Stimulated activated CD8-positive, alpha-beta memory T cell treated with anti-CD3 and anti-CD28 coated beads, Interleukin-15, amount 100 ng/mL, for 24 hours (primary cell): ENCODE measurements around the gene RAB4B.
"Not testable (repeated sequence)": the region's sequence is repeated elsewhere in the genome, so short reads cannot be mapped to it uniquely, and the experiment has no call there.

Experiments
- DNase-seq: peaks from one replicate; pipeline ENCODE4 v3.0.0-alpha.2; 2020; ENCODE audit warnings: low read depth

The RAB4B gene

GRCh38 chr19:40803857-40804782 lies 26.1 kb downstream of the RAB4B start:
- no peak for DNase-seq

- no peak for DNase-seq
These were observed 26.8 kb downstream of the RAB4B start for GRCh38 chr19:40804783-40805242.

GRCh38 chr19:40805258-40805868 lies 27.3 kb downstream of the RAB4B start:
- no peak for DNase-seq

GRCh38 chr19:40806423-40807146 lies 28.5 kb downstream of the RAB4B start:
- no peak for DNase-seq

- DNase-seq, result no peak
These were observed 29.3 kb downstream of the RAB4B start for GRCh38 chr19:40807147-40808020.

GRCh38 chr19:40808021-40808325 lies 29.9 kb downstream of the RAB4B start:
- DNase-seq, result no peak

GRCh38 chr19:40808497-40808896 lies 30.4 kb downstream of the RAB4B start:
- DNase-seq, result no peak

- DNase-seq, result no peak
These were observed 31.5 kb downstream of the RAB4B start for GRCh38 chr19:40809358-40810086.

- DNase-seq, result no peak
These were observed 32.1 kb downstream of the RAB4B start for GRCh38 chr19:40810160-40810559.

GRCh38 chr19:40810649-40811408 lies 32.8 kb downstream of the RAB4B start:
- DNase-seq, result not testable (repeated sequence)

GRCh38 chr19:40811478-40812341 lies 33.7 kb downstream of the RAB4B start:
- DNase-seq, result no peak

GRCh38 chr19:40812571-40812970 lies 34.5 kb downstream of the RAB4B start:
- not testable (repeated sequence) for DNase-seq

- DNase-seq, result no peak
These were observed 35.1 kb downstream of the RAB4B start for GRCh38 chr19:40813182-40813581.

GRCh38 chr19:40815223-40815622 lies 37.2 kb downstream of the RAB4B start:
- no peak for DNase-seq

GRCh38 chr19:40818480-40819399 lies 40.7 kb downstream of the RAB4B start:
- DNase-seq, result not testable (repeated sequence)

GRCh38 chr19:40819479-40820234 lies 41.6 kb downstream of the RAB4B start:
- DNase-seq, result not testable (repeated sequence)

- no peak for DNase-seq
These were observed 44.1 kb downstream of the RAB4B start for GRCh38 chr19:40822161-40822560.
